ENCODE data around the gene CLIC1.

The CLIC1 gene

GRCh38 chr6:31700740-31701401 lies 35.5 kb downstream of the CLIC1 start:
- no peak for FAIRE-seq

GRCh38 chr6:31697555-31697954 lies 38.8 kb downstream of the CLIC1 start:
- no peak for FAIRE-seq

- no peak for FAIRE-seq
Measured at GRCh38 chr6:31693535-31693934, 42.8 kb downstream of the CLIC1 start.

GRCh38 chr6:31692886-31693285 lies 43.4 kb downstream of the CLIC1 start:
- no peak for FAIRE-seq

DNA sequence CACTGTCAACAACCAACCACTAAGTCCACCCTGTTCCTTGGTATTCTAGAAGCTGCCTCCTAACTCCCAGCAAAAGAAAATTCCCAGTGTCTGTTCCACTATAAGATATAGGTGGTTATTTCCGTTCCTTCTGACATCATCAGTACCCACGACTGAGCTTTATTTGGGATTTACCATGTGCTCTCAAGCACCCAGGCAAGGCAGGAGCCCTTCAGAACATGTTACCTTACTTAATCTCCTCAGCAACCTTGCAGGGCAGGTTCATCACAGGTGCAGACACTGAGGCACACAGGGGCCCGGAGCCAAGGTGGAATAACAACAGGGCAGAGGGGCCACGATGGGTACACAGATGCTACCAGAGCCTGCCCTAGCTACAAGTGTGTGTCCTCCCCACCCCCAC lies 44.0 kb downstream of the CLIC1 start:
- FAIRE-seq, result no peak

DNA sequence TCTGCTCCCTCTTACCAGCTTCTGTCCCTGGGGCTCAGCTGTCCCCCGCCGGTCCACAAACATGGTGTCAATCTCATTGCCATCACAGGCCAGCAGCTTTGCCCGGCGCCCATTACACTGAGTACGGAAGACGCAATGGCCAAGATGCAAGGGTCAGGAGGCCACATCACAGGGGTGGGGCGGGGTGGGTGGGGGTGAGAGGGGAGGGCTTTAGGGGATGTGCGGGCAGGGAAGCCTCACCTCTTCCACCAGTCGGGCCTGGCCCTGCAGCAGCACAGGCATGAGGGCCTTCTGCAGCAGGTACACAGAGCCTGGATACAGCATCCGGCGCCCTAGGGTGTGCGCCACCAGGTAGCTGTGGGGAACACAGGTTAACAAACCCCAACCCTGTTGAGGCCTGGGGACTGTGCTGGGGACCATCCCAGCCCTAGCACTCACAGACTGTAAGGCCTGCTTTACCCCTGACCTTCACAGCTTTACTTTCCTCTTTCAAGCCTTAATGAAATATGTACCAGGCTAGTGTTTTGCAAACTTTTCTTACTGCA lies 44.7 kb downstream of the CLIC1 start:
- FAIRE-seq, result no peak

GRCh38 chr6:31691078-31691463 lies 45.3 kb downstream of the CLIC1 start:
- FAIRE-seq, result no peak

- no peak for FAIRE-seq
Measured at GRCh38 chr6:31690231-31691077, 45.9 kb downstream of the CLIC1 start.

GRCh38 chr6:31689249-31690110 lies 46.9 kb downstream of the CLIC1 start:
- FAIRE-seq, result no peak

DNA sequence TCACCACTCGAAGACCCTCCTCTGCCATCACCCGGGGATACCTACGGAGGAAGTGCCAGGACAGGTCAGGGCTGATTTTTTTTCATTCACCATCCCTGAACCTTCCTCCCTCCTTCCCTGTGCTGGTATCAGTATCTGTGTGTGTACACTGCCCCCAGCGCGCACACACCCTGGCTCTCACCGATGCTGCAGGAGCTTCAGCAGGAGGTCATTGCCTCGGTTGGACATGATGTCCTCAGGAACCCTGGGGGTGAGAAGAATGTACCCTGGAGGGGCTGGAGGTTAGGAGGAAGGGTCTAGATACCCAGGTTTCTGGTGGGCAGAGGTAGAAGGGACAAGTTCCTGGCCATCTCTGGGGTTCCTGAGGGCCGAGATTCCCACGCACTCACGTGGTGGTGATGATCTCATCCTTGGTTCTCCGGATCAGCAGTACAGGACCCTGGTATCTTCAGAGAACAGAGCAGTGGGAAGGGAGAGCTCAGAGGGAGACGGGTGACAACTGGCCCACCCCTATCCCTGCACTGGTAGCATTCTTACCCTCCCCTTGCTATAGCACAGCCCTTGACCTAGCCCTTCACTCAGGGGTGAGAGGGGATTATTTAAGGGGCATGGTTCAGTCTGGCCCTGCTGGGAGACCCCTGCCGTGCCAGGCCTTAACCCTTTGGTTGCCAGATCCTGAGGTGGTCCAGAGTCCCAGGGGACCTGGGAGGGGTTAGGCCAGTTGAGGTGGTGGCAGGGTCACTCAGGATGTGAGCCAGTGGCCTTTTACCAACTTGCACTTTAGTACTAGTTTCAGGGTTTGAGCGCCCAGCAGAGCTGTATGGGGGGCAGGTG lies 48.3 kb downstream of the CLIC1 start:
- FAIRE-seq, result no peak

GRCh38 chr6:31687321-31687720 lies 49.0 kb downstream of the CLIC1 start:
- FAIRE-seq, result no peak

DNA sequence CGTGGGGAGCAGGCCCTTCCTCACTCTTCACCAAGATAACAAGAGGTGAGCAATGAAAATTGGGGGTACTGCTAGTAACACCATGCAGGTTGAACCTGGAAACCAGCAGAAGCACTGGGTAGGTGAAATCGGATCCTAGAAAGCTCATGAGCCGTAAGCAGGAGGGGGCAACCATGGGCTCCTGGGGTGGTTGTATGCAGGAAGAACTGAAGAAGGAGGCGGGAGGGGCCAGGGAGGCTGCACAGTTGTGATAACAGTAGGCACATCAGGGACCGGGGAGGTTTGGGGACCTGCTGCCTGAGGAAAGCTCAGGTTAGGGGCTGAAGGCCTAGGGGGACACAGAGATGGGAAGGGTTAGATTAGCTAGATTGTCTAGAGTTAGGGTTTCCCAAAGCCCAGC lies 49.8 kb downstream of the CLIC1 start:
- no peak for FAIRE-seq

- FAIRE-seq, result no peak
Measured at GRCh38 chr6:31683591-31683990, 52.7 kb downstream of the CLIC1 start.

GRCh38 chr6:31681135-31681671 lies 55.1 kb downstream of the CLIC1 start:
- no peak for FAIRE-seq

Data from colon (tissue), 2 donors.